HG02852 (cell line): ENCODE data around the gene SENP1.

Source experiments
- ATAC-seq: cut with Tn5 transposase; IDR thresholded peaks from one replicate; pipeline ENCODE4 v1.9.1; 2021; ENCODE audit warnings: mild to moderate bottlenecking, moderate library complexity; ENCODE audit not compliant: unreplicated experiment

Gene SENP1

GRCh38 chr12:48019639-48020265 is 86.1 kb downstream of the SENP1 start:
- ATAC-seq: no peak

GRCh38 chr12:48018618-48018995 is 87.3 kb downstream of the SENP1 start:
- no peak for ATAC-seq

GRCh38 chr12:48017921-48018617 is 87.8 kb downstream of the SENP1 start:
- no peak for ATAC-seq

GRCh38 chr12:48017496-48017895 is 88.4 kb downstream of the SENP1 start:
- ATAC-seq: no peak

GRCh38 chr12:48016373-48017020 is 89.4 kb downstream of the SENP1 start:
- ATAC-seq: no peak

DNA sequence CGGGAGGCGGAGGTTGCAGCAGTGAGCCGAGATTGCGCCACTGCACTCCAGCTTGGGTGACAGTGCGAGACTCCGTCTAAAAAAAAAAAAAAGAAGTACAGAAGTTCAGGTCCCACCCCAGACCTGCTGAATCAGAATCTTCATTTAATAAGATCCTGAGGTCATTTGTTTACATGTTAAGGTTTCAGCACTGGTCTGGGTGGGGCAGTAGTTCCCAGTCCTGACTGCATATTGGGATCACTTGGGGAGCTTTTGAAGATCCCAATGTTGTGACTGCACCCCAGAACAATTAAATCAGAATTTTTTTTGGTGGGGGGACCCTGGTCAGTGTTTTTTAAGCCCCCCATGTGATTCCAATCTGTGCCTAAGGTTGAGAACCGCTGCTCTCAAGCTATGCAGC is 89.9 kb downstream of the SENP1 start:
- no peak for ATAC-seq

DNA sequence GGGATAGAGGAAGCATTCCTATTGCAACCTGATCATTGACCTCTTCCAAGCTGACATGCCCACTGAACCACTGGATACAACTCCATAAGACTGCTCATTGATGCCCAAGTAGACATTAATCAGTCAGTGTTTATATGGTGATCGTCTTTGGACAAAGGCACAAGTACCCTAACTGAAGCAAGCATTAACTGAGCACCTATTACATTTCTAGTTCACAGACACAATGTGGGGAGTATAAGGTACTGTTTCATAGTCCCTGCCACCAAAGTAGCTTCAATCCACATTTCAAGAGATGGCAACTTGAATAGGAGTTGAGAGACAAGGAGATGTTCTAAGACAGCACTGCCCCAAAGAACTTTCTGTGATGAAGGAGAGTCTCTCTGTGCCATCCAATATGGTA is 90.8 kb downstream of the SENP1 start:
- no peak for ATAC-seq

- no peak for ATAC-seq
These were observed 92.6 kb downstream of the SENP1 start for GRCh38 chr12:48013287-48013686.

DNA sequence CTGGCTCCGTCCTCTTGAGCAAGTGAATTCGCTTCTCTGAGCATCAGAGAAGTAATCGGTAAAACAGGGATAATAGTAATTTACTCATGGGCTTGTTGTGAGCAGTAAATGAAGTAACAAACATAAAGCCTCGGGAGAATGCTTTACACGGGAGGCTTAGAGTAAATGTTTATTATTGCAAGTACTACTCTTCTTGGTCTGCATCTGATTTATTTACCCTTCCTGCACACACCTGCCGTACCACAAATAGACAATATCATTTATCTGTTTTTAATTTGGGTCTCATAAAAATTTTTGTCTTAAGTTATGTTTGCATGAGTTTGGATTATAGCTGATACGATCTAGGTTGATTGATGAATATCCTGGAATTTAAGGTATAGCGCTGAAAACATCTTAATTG is 93.8 kb downstream of the SENP1 start:
- no peak for ATAC-seq

GRCh38 chr12:48010366-48010970 is 95.4 kb downstream of the SENP1 start:
- ATAC-seq: no peak

- no peak for ATAC-seq
These were observed 96.4 kb downstream of the SENP1 start for GRCh38 chr12:48009471-48009870.

- ATAC-seq: no peak
These were observed 96.9 kb downstream of the SENP1 start for GRCh38 chr12:48008950-48009349.

- no peak for ATAC-seq
These were observed 97.5 kb downstream of the SENP1 start for GRCh38 chr12:48008349-48008748.

DNA sequence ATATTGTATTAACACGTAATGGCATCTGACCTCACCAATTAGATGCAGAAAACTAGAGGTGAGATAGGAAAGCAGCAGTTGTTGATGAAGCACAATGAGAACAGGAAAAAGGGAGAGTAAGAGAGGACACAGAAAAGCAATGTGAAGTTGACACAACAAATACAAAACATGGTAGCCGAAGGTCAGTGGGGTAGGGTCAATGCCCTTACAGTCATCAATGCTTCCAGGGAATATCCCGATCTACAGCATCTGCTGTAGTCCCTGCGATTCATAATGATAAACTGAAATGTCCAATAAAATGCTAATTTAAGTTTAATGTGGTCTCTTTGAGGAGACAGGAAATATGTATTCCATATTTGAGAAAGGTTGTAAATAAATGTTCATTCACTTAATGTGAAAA is 98.7 kb downstream of the SENP1 start:
- no peak for ATAC-seq

GRCh38 chr12:48005750-48006021 is 100.2 kb downstream of the SENP1 start:
- no peak for ATAC-seq

- no peak for ATAC-seq
These were observed 100.7 kb downstream of the SENP1 start for GRCh38 chr12:48005001-48005749.

GRCh38 chr12:48004053-48004941 is 101.6 kb downstream of the SENP1 start, which contains the start of gene COL2A1:
Gene COL2A1 (minus strand): TSS chr12:48004476. CDS start chr12:48004321, 155 bp downstream.
- ATAC-seq: no peak

- ATAC-seq: no peak
These were observed 102.4 kb downstream of the SENP1 start for GRCh38 chr12:48003226-48004052.

GRCh38 chr12:48002773-48003218 is 103.1 kb downstream of the SENP1 start:
- no peak for ATAC-seq

GRCh38 chr12:48002414-48002730 is 103.5 kb downstream of the SENP1 start:
- no peak for ATAC-seq
